GM11168 (cell line): ENCODE measurements around the gene SMIM1.

Source experiments
- in situ Hi-C: fragments of 300-500 bp; cut with MboI; formaldehyde crosslinking; loops from one replicate; pipeline ENCODE4 v1.12.0; 2022; ENCODE audit warnings: low sequenced_read_pairs; ENCODE audit not compliant: unreplicated experiment

SMIM1 gene

GRCh38 chr1:3750741-3751140, 21.8 kb upstream of the SMIM1 start:
- in situ Hi-C loops = no loop called here

GRCh38 chr1:3752400-3752945, 20.1 kb upstream of the SMIM1 start, which contains the start of gene CCDC27:
CCDC27 (plus strand) TSS chr1:3752450; CDS start chr1:3752482, 32 bp downstream.
- in situ Hi-C loops = no loop called here

GRCh38 chr1:3753656-3754454, 18.7 kb upstream of the SMIM1 start:
- in situ Hi-C loops = no loop called here

GRCh38 chr1:3756394-3756793, 16.2 kb upstream of the SMIM1 start:
- in situ Hi-C loops = no loop called here

GRCh38 chr1:3759164-3759563, 13.4 kb upstream of the SMIM1 start:
- in situ Hi-C loops = no loop called here

- in situ Hi-C loops = no loop called here
These were observed 12.8 kb upstream of the SMIM1 start for GRCh38 chr1:3759796-3760195.

- in situ Hi-C loops = no loop called here
These were observed 11.1 kb upstream of the SMIM1 start for GRCh38 chr1:3761296-3762010.

- in situ Hi-C loops = no loop called here
These were observed 10.2 kb upstream of the SMIM1 start for GRCh38 chr1:3762151-3762872.

GRCh38 chr1:3762873-3763228, 9.7 kb upstream of the SMIM1 start:
- in situ Hi-C loops = no loop called here

- in situ Hi-C loops = no loop called here
These were observed 9.0 kb upstream of the SMIM1 start for GRCh38 chr1:3763351-3764125.

GRCh38 chr1:3767328-3767925, 5.1 kb upstream of the SMIM1 start:
- in situ Hi-C loops = no loop called here

- in situ Hi-C loops = no loop called here
These were observed 3.6 kb upstream of the SMIM1 start for GRCh38 chr1:3768811-3769390.

GRCh38 chr1:3770047-3770765, 2.3 kb upstream of the SMIM1 start:
- in situ Hi-C loops = no loop called here

- in situ Hi-C loops = no loop called here
These were observed 1.2 kb upstream of the SMIM1 start for GRCh38 chr1:3771108-3772026.

- in situ Hi-C loops = no loop called here
These were observed 378 bp upstream of the SMIM1 start for GRCh38 chr1:3772027-3772714.

- in situ Hi-C loops = no loop called here
These were observed 1.2 kb downstream of the SMIM1 start for GRCh38 chr1:3773572-3774275.
